Osteocyte (in vitro differentiated cells): ENCODE measurements around the gene LMO1. TPM values are rescaled to one million over a fixed set of nuclear protein-coding genes. Genes with fewer than 3 reads are reported as not detected.
A peak's percentile ranks its signal among the peaks of the same experiment; 100 is the strongest.

Source experiments
- DNase-seq: peaks from one replicate; pipeline ENCODE4 v3.0.0; 2021; ENCODE audit warnings: mixed read lengths; ENCODE audit not compliant: unreplicated experiment; ENCODE audit errors: extremely low spot score
- H3K27ac Mint-ChIP-seq: one replicate; pipeline ENCODE4 v1.8.0; 2021; ENCODE audit warnings: mild to moderate bottlenecking, mixed read lengths; ENCODE audit not compliant: unreplicated experiment
- H3K27me3 Mint-ChIP-seq: one replicate; pipeline ENCODE4 v1.8.0; 2021; ENCODE audit warnings: mixed read lengths; ENCODE audit not compliant: unreplicated experiment
- H3K36me3 Mint-ChIP-seq: one replicate; pipeline ENCODE4 v1.8.0; 2021; ENCODE audit warnings: mixed read lengths; ENCODE audit not compliant: unreplicated experiment
- H3K4me1 Mint-ChIP-seq: one replicate; pipeline ENCODE4 v1.8.0; 2021; ENCODE audit warnings: mixed read lengths; ENCODE audit not compliant: unreplicated experiment
- H3K4me3 Mint-ChIP-seq: one replicate; pipeline ENCODE4 v1.8.0; 2021; ENCODE audit warnings: mild to moderate bottlenecking, moderate library complexity, mixed read lengths; ENCODE audit not compliant: unreplicated experiment
- H3K9me3 Mint-ChIP-seq: one replicate; pipeline ENCODE4 v1.8.0; 2021; ENCODE audit warnings: mixed read lengths; ENCODE audit not compliant: unreplicated experiment
- total RNA-seq: library from RNA; stranded (reverse); gene quantifications from 2 replicates; pipeline ENCODE4 v1.2.1, GENCODE V29; 2021
- TF ChIP-seq, protein P1 (sequence below): fragments of 200-600 bp; sonication (generic); IDR thresholded peaks from 2 replicates; pipeline ENCODE4 v1.5.0; 2021; ENCODE audit warnings: antibody characterized with exemption, mild to moderate bottlenecking, moderate library complexity

Gene LMO1
- total RNA-seq, 1 donor from 2014 or later: not detected

DNA sequence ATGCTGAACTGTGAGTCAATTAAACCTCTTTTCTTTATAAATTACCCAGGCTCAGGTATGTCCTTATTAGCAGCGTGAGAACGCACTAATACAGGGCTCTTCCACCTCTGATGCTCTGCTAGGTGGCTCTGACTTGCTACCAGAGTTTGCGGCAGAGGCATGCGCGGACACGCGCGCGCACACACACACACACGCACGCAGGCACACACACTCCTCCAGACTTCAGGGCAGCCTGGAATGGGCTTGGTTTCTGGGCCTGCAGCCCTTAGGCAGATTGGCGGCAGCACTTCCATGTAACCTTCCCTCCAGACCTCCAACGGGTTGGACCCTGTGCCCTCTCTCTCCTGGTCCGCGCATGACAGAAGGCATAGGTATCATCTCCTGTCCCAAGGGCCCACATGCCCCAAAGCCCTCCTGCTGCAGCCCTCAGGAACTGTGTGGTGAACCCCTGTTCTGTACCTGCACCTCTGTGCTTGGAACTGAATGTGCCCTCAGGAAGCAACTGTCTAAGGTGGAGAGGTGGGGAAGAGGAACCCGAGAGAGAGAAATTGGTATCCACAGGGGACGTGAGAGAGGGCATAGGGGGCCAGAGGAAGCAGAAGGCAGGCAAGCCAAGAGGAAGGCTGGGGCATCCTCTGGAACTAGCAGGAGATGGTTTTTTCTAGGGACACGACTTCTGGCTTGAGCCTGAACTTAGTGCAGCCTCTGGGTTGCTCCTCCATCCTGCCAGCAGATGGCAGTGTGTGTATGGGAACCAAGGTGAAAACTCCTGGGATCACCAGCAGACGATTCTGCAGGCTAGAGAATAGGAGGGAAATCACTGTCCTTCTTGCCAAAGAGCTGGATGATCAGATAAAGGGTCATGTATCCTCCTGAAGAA is 71.4 kb downstream of the LMO1 start:
- TF ChIP-seq, protein P1, sequence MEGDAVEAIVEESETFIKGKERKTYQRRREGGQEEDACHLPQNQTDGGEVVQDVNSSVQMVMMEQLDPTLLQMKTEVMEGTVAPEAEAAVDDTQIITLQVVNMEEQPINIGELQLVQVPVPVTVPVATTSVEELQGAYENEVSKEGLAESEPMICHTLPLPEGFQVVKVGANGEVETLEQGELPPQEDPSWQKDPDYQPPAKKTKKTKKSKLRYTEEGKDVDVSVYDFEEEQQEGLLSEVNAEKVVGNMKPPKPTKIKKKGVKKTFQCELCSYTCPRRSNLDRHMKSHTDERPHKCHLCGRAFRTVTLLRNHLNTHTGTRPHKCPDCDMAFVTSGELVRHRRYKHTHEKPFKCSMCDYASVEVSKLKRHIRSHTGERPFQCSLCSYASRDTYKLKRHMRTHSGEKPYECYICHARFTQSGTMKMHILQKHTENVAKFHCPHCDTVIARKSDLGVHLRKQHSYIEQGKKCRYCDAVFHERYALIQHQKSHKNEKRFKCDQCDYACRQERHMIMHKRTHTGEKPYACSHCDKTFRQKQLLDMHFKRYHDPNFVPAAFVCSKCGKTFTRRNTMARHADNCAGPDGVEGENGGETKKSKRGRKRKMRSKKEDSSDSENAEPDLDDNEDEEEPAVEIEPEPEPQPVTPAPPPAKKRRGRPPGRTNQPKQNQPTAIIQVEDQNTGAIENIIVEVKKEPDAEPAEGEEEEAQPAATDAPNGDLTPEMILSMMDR: peak; percentile 90
- peak; percentile 70 for DNase-seq
- no peaks in the 10 kb centered on the region for H3K36me3 Mint-ChIP-seq
- no peaks in the 10 kb centered on the region for H3K9me3 Mint-ChIP-seq
- no peak overlapping the region for H3K4me3 Mint-ChIP-seq
- H3K4me1 Mint-ChIP-seq: no peaks in the 10 kb centered on the region
- H3K27me3 Mint-ChIP-seq: peaks cover 36% of the 10 kb centered on the region
- no peak overlapping the region for H3K27ac Mint-ChIP-seq

DNA sequence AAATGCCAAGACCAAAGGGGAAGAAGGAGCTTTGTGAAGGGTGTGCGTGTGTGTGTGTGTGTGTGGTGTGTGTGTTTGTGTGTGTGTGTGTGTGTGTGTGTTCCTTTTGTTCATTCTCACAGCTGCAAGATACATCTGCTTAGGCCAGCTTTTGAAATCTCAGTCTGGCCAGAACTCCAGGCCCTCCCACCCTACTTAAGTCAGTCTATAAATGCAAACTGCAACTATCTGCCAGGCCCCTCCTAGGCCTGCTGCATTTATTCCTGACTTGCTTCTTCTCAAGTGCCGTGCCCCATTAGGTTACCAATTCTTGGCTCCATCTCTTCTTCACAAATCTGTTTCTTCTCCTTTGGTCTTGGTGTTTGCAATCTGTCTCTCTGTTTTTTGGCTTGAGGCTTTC is 73.2 kb downstream of the LMO1 start:
- no peak overlapping the region for H3K4me3 Mint-ChIP-seq
- H3K27ac Mint-ChIP-seq: no peak overlapping the region
- peaks cover 4% of the 10 kb centered on the region for H3K9me3 Mint-ChIP-seq
- DNase-seq: peak; percentile 10
- H3K4me1 Mint-ChIP-seq: no peaks in the 10 kb centered on the region
- H3K36me3 Mint-ChIP-seq: no peaks in the 10 kb centered on the region
- peaks cover 33% of the 10 kb centered on the region for H3K27me3 Mint-ChIP-seq
- TF ChIP-seq, protein P1: no peak

- Mint-ChIP-seq H3K4me3 (no peak overlapping the region), H3K27me3 (peaks cover 36% of the 10 kb centered on the region)
Observed at GRCh38 chr11:8186429-8186828, 77.2 kb downstream of the LMO1 start.

DNA sequence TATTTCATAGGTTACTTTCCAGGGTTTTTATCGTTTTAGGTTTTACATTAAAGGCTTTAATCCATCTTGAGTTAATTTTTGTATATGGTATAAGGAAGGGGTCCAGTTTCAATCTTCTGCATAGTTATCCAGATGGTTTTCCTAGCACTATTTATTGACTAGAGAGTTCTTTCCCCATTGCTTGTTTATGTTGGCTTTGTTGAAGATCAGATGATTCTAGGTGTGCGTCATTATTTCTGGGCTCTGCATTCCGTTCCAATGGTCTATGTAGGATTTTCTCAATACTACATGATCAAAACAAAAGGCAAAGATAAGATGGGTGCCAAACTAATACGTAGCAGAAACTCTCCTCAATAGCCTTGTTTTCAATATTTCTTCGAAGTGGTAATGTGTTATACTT is 80.6 kb downstream of the LMO1 start:
- no peaks in the 10 kb centered on the region for H3K36me3 Mint-ChIP-seq
- TF ChIP-seq, protein P1: no peak
- H3K27me3 Mint-ChIP-seq: peaks cover 43% of the 10 kb centered on the region
- H3K27ac Mint-ChIP-seq: no peak overlapping the region
- no peaks in the 10 kb centered on the region for H3K4me1 Mint-ChIP-seq
- no peak for DNase-seq
- H3K9me3 Mint-ChIP-seq: peaks cover 7% of the 10 kb centered on the region
- H3K4me3 Mint-ChIP-seq: no peak overlapping the region

More at GRCh38 chr11:8186429-8186828, 77.2 kb downstream of the LMO1 start:
- no peaks in the 10 kb centered on the region for H3K36me3 Mint-ChIP-seq
- H3K27ac Mint-ChIP-seq: no peak overlapping the region
- TF ChIP-seq, protein P1: no peak
- H3K9me3 Mint-ChIP-seq: peaks cover 7% of the 10 kb centered on the region
- H3K4me1 Mint-ChIP-seq: no peaks in the 10 kb centered on the region
- no peak for DNase-seq

GRCh38 chr11:8180469-8180868 is 83.2 kb downstream of the LMO1 start:
- H3K27me3 Mint-ChIP-seq: peaks cover 38% of the 10 kb centered on the region
- no peak overlapping the region for H3K4me3 Mint-ChIP-seq
- DNase-seq: no peak
- no peaks in the 10 kb centered on the region for H3K36me3 Mint-ChIP-seq
- TF ChIP-seq, protein P1: no peak
- no peaks in the 10 kb centered on the region for H3K4me1 Mint-ChIP-seq
- peaks cover 4% of the 10 kb centered on the region for H3K9me3 Mint-ChIP-seq
- H3K27ac Mint-ChIP-seq: no peak overlapping the region
